GM18951 (cell line): ENCODE data around the gene SPZ1.
"Not testable (repeated sequence)": the region's sequence is repeated elsewhere in the genome, so short reads cannot be mapped to it uniquely, and the experiment has no call there.

ENCODE experiments used
- POLR2A ChIP-seq: IDR thresholded peaks from 4 replicates; pipeline ENCODE4 v1.6.1; 2011; ENCODE audit warnings: mild to moderate bottlenecking; ENCODE audit not compliant: insufficient read length, insufficient read depth; ENCODE audit errors: extremely low read depth
- in situ Hi-C: fragments of 300-500 bp; cut with MboI; formaldehyde crosslinking; loops from one replicate; pipeline ENCODE4 v1.12.0; 2022; ENCODE audit warnings: low sequenced_read_pairs, mixed read lengths, inconsistent platforms; ENCODE audit not compliant: unreplicated experiment

The SPZ1 gene

DNA sequence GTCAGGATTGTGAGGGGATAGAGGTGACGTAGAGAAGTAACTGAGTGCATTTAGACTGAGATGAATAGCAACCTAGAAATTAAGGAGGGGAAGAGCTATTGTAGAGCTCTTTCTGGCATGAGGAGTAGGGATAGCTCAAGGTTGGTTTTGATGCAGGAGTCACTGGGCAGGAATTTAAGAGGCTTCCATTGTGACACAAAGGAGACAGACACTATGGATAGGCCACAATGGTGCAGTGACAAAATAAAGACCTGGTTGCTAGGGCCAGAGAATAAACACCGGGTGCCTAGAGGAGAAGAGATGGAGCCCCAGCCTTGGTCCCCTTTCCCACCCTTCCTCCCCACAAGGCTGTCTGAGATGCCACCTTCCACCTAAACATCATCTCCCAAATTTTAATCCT lies at the start of gene SPZ1:
TSS of gene SPZ1 (plus strand) at position 301 of the 400 bp plus-strand sequence. CDS start 214 bp downstream, outside the sequence.
- TF ChIP-seq POLR2A = no peak
- in situ Hi-C loops = no loop called here

DNA sequence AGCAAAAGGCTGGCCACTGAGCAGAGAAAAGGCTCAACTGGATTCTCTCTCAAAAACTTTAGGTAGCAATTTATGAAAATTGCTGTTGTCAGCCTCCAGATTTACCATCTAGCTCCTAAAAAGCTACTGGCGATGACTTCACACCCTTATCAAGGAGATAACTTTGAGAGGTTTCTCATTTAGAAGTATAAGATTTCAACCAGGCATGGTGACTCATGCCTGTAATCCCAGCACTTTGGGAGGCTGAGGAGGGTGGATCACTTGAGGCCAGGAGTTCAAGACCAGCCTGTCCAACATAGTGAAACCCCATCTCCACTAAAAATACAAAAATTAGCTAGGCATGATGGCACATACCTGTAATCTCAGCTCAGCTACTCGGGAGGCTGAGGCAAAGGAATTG lies 49.3 kb upstream of the SPZ1 start:
- in situ Hi-C loops = not testable (repeated sequence)

DNA sequence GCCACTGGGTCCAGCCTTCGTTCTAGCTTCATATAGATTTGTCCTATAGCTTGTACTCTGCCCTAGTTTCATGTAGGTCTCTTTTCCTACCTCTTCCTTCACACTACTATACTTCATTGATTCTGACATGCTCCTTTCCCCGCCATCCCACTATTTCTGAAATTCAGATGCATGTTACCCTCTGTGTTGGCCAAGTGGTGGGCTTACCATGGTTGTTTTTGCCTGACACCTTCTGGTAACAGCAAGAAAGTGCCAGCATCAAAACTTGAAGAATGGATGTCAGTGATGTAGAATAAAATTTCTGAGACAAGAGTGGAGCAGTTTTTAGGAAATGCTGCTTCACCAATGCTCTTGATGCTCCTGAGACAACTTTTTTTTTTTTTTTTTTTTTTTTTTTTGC lies 44.5 kb upstream of the SPZ1 start:
- in situ Hi-C loops = no loop called here
- no peak for TF ChIP-seq POLR2A

- TF ChIP-seq POLR2A = no peak
- in situ Hi-C loops = no loop called here
These were observed 43.6 kb upstream of the SPZ1 start for GRCh38 chr5:80276186-80276585.

DNA sequence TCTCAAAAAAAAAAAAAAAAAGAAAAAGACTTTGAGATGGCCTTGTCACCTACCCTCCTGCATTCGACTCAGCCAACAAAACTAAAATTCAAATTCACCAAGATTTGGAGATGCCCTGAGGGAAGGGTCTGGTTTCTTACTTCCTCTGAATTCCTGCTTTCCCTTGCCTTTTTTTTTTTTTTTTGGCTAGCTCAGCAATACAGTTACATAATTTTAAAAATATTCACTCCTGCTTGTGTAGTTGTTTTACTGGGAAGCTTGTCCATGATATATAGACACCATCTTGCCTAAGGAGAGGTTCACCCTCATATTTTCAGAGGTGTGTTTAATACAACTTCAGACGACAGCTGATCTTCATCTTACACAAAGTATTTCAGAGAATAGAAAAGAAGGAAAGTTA lies 42.6 kb upstream of the SPZ1 start:
- in situ Hi-C loops = no loop called here
- no peak for TF ChIP-seq POLR2A

GRCh38 chr5:80282054-80282453 lies 37.7 kb upstream of the SPZ1 start:
- in situ Hi-C loops = loop anchor here (10.0 kb wide), 1 partner anchor 187 kb away; no protein-coding TSS in a partner anchor

GRCh38 chr5:80283360-80283759 lies 36.4 kb upstream of the SPZ1 start:
- no peak for TF ChIP-seq POLR2A
- in situ Hi-C loops = loop anchor here (10.0 kb wide), 1 partner anchor 189 kb away; no protein-coding TSS in a partner anchor

More at GRCh38 chr5:80282054-80282453, 37.7 kb upstream of the SPZ1 start:
- TF ChIP-seq POLR2A = no peak

GRCh38 chr5:80284720-80285119 lies 35.1 kb upstream of the SPZ1 start:
- in situ Hi-C loops = loop anchor here (10.0 kb wide), 1 partner anchor 190 kb away; no protein-coding TSS in a partner anchor
- no peak for TF ChIP-seq POLR2A

DNA sequence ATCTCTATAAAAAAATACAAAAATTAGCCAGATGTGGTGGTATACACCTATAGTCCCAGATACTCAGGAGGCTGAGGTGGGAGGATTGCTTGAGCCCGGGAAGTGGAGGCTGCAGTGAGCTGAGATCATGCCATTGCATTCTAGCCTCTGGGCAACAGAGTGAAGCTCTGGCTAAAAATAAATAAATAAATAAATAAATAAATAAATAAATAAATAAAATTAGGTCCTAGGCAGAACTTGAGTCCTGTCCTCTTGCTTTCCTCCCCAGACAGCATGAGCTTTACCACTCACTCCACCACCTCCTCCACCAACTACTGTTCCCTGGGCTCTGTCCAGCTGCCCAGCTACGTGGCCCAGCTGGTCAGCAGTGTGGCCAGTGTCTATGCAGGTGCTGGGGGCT lies 31.6 kb upstream of the SPZ1 start:
- TF ChIP-seq POLR2A = no peak
- in situ Hi-C loops = loop anchor here (10.0 kb wide), 1 partner anchor 193 kb away; no protein-coding TSS in a partner anchor

- in situ Hi-C loops = loop anchor here (10.0 kb wide), 1 partner anchor 195 kb away; no protein-coding TSS in a partner anchor
These were observed 30.5 kb upstream of the SPZ1 start for GRCh38 chr5:80289320-80289719.

GRCh38 chr5:80291761-80292160 lies 28.0 kb upstream of the SPZ1 start:
- in situ Hi-C loops = no loop called here
- TF ChIP-seq POLR2A = no peak

More at GRCh38 chr5:80289320-80289719, 30.5 kb upstream of the SPZ1 start:
- no peak for TF ChIP-seq POLR2A

DNA sequence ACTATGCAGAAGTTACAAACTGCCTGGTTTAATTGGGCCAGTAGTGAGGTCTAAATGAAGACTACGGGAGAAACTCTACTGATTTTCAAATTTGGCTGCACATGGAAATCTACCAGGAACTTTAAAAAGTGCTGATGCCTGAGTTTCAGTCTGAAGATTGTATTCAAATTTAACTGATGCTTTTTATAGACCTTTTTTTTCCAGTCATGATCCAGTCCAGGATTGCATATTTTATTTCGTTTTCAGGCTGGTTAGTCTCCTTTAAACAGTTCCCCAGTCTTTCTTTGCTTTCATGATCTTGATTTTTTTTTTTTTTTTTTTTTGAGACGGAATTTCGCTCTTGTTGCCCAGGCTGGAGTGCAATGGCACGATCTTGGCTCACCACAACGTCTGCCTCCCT lies 23.7 kb upstream of the SPZ1 start:
- no peak for TF ChIP-seq POLR2A
- in situ Hi-C loops = no loop called here

DNA sequence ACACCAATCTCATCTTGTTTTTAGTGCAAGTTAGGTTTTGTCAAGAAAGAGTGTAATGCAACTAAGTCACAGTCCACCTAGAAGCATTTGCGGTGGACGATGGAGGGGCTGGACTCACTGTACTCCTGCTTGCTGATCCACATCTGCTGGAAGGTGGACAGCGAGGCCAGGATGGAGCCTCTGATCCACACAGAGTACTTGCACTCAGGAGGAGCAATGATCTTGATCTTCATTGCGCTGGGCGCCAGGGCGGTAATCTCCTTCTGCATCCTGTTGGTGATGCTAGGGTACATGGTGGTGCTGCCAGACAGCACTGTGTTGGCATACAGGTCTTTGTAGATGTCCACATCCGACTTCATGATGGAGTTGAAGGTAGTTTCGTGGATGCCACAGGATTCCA lies 20.2 kb upstream of the SPZ1 start:
- no peak for TF ChIP-seq POLR2A
- in situ Hi-C loops = no loop called here

GRCh38 chr5:80300125-80300524 lies 19.7 kb upstream of the SPZ1 start:
- in situ Hi-C loops = no loop called here
- TF ChIP-seq POLR2A = no peak

- in situ Hi-C loops = not testable (repeated sequence)
These were observed 19.0 kb upstream of the SPZ1 start for GRCh38 chr5:80300796-80301195.

DNA sequence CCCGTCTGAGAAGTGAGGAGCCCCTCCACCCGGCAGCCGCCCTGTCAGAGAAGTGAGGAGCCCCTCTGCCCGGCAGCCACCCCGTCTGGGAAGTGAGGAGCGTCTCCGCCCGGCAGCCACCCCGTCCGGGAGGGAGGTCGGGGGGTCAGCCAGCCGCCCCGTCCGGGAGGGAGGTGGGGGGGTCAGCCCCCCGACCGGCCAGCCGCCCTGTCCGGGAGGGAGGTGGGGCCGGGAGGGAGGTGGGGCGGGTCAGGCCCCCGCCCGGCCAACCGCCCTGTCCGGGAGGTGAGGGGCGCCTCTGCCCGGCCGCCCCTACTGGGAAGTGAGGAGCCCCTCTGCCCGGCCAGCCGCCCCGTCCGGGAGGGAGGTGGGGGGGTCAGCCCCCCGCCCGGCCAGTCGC lies 18.5 kb upstream of the SPZ1 start:
- in situ Hi-C loops = not testable (repeated sequence)
